ENCODE results near the gene LRG1.

GRCh38 chr19:4582980-4583842 lies 43.4 kb upstream of the LRG1 start:
- TF ChIP-seq CTCF (IDR thresholded peaks at IDR 0.05) (no peak), ZFX (IDR thresholded peaks at IDR 0.05; ENCODE audit: borderline replicate concordance) (no peak)
